Osteocyte (in vitro differentiated cells): ENCODE data around the gene NIPSNAP2. TPM values are rescaled to one million over a fixed set of nuclear protein-coding genes. Genes with fewer than 3 reads are reported as not detected.
"Not testable (repeated sequence)": the region's sequence is repeated elsewhere in the genome, so short reads cannot be mapped to it uniquely, and the experiment has no call there.

ENCODE experiments used
- DNase-seq: peaks from one replicate; pipeline ENCODE4 v3.0.0; 2021; ENCODE audit warnings: mixed read lengths; ENCODE audit not compliant: unreplicated experiment; ENCODE audit errors: extremely low spot score
- H3K27ac Mint-ChIP-seq: one replicate; pipeline ENCODE4 v1.8.0; 2021; ENCODE audit warnings: mild to moderate bottlenecking, mixed read lengths; ENCODE audit not compliant: unreplicated experiment
- H3K27me3 Mint-ChIP-seq: one replicate; pipeline ENCODE4 v1.8.0; 2021; ENCODE audit warnings: mixed read lengths; ENCODE audit not compliant: unreplicated experiment
- H3K36me3 Mint-ChIP-seq: one replicate; pipeline ENCODE4 v1.8.0; 2021; ENCODE audit warnings: mixed read lengths; ENCODE audit not compliant: unreplicated experiment
- H3K4me1 Mint-ChIP-seq: one replicate; pipeline ENCODE4 v1.8.0; 2021; ENCODE audit warnings: mixed read lengths; ENCODE audit not compliant: unreplicated experiment
- H3K4me3 Mint-ChIP-seq: one replicate; pipeline ENCODE4 v1.8.0; 2021; ENCODE audit warnings: mild to moderate bottlenecking, moderate library complexity, mixed read lengths; ENCODE audit not compliant: unreplicated experiment
- H3K9me3 Mint-ChIP-seq: one replicate; pipeline ENCODE4 v1.8.0; 2021; ENCODE audit warnings: mixed read lengths; ENCODE audit not compliant: unreplicated experiment
- total RNA-seq: library from RNA; stranded (reverse); gene quantifications from 2 replicates; pipeline ENCODE4 v1.2.1, GENCODE V29; 2021
- TF ChIP-seq, protein P1 (sequence below): fragments of 200-600 bp; sonication (generic); IDR thresholded peaks from 2 replicates; pipeline ENCODE4 v1.5.0; 2021; ENCODE audit warnings: antibody characterized with exemption, mild to moderate bottlenecking, moderate library complexity

The NIPSNAP2 gene
- total RNA-seq, 1 donor from 2014 or later, result 52.9 TPM

DNA sequence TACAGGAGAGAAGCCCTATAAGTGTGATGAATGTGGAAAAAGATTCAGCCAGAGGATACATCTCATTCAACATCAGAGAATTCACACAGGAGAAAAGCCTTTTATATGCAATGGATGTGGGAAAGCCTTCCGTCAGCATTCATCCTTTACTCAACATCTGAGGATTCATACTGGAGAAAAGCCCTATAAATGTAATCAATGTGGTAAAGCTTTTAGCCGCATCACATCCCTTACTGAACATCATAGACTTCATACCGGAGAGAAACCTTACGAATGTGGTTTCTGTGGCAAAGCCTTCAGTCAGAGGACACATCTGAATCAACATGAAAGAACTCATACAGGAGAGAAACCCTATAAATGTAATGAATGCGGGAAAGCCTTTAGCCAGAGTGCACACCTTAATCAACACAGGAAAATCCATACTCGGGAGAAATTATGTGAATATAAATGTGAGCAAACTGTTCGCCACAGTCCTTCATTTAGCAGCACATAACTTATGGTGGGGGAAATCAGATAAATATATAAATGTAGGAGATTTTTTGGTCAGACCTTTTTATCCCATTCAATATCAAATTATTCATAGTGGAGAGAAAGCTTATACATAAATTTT is 24.8 kb upstream of the NIPSNAP2 start:
- no peak overlapping the region for H3K27ac Mint-ChIP-seq
- H3K4me3 Mint-ChIP-seq, result no peak overlapping the region
- no peaks in the 10 kb centered on the region for H3K4me1 Mint-ChIP-seq
- DNase-seq, result no peak
- H3K9me3 Mint-ChIP-seq, result peaks cover 32% of the 10 kb centered on the region
- no peaks in the 10 kb centered on the region for H3K27me3 Mint-ChIP-seq
- H3K36me3 Mint-ChIP-seq, result peaks cover 23% of the 10 kb centered on the region
- TF ChIP-seq, protein P1, sequence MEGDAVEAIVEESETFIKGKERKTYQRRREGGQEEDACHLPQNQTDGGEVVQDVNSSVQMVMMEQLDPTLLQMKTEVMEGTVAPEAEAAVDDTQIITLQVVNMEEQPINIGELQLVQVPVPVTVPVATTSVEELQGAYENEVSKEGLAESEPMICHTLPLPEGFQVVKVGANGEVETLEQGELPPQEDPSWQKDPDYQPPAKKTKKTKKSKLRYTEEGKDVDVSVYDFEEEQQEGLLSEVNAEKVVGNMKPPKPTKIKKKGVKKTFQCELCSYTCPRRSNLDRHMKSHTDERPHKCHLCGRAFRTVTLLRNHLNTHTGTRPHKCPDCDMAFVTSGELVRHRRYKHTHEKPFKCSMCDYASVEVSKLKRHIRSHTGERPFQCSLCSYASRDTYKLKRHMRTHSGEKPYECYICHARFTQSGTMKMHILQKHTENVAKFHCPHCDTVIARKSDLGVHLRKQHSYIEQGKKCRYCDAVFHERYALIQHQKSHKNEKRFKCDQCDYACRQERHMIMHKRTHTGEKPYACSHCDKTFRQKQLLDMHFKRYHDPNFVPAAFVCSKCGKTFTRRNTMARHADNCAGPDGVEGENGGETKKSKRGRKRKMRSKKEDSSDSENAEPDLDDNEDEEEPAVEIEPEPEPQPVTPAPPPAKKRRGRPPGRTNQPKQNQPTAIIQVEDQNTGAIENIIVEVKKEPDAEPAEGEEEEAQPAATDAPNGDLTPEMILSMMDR, result no peak

DNA sequence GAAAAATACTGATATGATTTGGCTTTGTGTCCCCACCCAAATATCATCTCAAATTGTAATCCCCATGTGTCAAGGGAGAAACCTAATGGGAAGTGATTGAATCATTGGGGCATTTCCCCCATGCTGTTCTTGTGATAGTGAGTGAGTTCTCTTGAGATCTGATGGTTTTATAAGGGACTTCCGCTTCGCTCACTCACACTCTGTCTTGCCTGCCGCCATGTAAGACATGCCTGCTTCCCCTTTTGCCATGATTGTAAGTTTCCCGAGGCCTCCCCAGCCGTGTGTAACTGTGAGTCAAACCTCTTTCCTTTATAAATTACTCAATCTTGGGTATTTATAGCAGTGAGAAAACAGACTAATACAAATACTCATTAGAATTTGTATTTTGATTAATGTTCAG is 17.8 kb upstream of the NIPSNAP2 start:
- Mint-ChIP-seq H3K36me3 (peaks cover 6% of the 10 kb centered on the region), H3K4me3 (no peak overlapping the region), H3K4me1 (peaks cover under 1% of the 10 kb centered on the region), H3K27ac (no peak overlapping the region), H3K27me3 (no peaks in the 10 kb centered on the region), H3K9me3 (peaks cover 20% of the 10 kb centered on the region)
- TF ChIP-seq, protein P1, result no peak
- DNase-seq, result no peak

DNA sequence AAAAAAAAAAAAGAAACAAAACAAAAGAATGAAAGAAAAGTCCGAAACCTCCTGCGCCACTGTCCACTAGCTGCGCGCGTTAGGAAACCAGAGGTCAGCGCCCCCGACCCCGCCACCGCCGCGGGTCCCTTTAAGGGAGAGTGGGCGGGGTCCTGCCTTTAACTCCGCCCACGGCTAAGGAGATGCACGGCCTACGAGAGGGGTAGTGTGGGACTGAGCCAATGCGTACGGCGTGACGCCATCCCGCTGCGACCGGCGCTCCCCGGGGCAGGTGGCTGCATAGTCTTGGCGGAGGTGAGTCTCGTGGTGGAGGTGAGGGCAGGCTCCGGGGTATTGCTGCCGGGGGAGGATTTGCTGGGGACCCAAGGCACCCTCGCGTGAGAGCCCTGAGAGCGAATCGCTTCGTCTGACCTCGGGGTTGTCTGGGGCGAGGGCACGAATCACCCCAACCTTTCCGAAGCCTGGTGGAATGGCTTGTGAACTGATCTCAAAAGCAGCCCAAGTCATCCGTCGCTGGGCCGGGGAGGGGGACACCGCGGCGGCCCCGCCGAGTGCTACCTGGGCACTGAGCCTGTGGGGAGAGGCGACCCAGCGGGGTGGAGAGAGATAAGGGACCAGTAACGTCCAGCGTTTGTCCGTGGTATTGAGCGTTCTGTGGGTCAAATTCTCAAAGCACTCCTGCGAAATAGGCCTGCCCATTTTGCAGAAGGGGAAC is 12.6 kb upstream of the NIPSNAP2 start, which contains the start of gene MRPS17:
Gene MRPS17 (plus strand): TSS at position 241 of the 715 bp plus-strand sequence. CDS start 1,319 bp downstream, outside the sequence.
- peak; percentile 93 for DNase-seq
- H3K4me1 Mint-ChIP-seq, result peaks cover 14% of the 10 kb centered on the region
- H3K36me3 Mint-ChIP-seq, result peaks cover 12% of the 10 kb centered on the region
- H3K27ac Mint-ChIP-seq, result peak within 1 kb of the TSS; percentile 95
- H3K4me3 Mint-ChIP-seq, result peak within 1 kb of the TSS; percentile 99
- TF ChIP-seq, protein P1, result no peak
- no peaks in the 10 kb centered on the region for H3K27me3 Mint-ChIP-seq
- H3K9me3 Mint-ChIP-seq, result no peaks in the 10 kb centered on the region

DNA sequence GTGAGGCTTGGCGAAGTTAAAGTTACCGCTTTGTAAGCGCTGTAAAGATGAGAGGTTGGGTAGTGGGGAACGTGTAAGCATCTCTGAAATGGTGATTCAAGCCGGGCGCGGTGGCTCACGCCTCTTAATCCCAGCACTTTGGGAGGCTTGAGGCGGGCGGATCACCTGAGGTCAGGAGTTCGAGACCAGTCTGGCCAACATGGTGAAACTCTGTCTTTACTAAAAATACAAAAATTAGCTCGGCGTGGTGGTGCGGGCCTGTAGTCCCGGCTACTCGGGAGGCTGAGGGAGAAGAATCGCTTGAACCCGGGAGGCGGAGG is 12.1 kb upstream of the NIPSNAP2 start:
- peak overlapping the region; percentile 95 for H3K27ac Mint-ChIP-seq

DNA sequence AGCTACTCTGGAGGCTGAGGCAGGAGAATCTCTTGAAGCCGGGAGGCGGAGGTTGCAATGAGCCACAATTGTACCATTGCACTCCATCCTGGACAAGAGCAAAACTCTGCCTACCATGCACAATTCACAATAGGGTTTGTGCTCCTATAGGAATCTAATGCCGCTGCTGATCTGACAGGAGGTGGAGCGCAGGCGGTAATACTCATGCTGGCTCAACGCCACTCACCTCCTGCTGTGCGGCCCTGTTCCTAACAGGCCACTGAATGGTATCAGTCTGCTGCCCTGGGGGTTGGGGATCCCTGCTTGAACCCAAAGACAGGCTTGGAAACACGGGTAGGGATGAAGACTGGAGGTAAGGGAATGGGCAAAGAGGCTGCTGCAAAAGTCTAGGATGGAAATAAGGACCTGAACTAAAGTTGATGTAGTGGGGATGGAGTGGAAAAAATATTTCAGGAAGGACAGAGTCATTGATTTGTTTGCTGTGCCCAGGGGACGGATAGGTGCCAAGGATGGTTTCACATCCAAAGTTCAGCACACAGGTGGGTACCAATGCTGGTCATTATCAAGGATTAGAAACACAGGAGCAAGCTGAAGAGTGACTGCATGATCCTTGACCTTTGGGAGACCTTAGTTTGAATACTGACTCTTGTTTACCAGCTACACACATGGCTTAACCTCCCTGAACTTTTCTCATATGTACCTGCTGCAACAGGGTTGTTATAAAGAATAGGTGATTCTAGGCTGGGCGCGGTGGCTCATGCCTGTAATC is 10.5 kb upstream of the NIPSNAP2 start:
- Mint-ChIP-seq H3K27me3 (no peaks in the 10 kb centered on the region), H3K36me3 (peaks cover 16% of the 10 kb centered on the region), H3K9me3 (no peaks in the 10 kb centered on the region), H3K27ac (no peak overlapping the region), H3K4me1 (peaks cover 14% of the 10 kb centered on the region), H3K4me3 (peak overlapping the region; percentile 99)
- TF ChIP-seq, protein P1, result no peak
- DNase-seq, result no peak

More for the DNA sequence above, 12.1 kb upstream of the NIPSNAP2 start:
- not testable (repeated sequence) for H3K9me3 Mint-ChIP-seq, DNase-seq, H3K27me3 Mint-ChIP-seq
- Mint-ChIP-seq H3K4me3 (peak overlapping the region; percentile 99), H3K4me1 (peaks cover 14% of the 10 kb centered on the region), H3K36me3 (peaks cover 12% of the 10 kb centered on the region)
